ENCODE measurements around the gene ALPL.

- TF ChIP-seq CTCF (optimal IDR thresholded peaks at IDR 0.05 in 1 of 3, IDR thresholded peaks at IDR 0.05 in 1 of 3, conservative IDR thresholded peaks at IDR 0.05 in 1 of 3; ENCODE audit: extremely low read depth in 1 of 3, insufficient read depth in 2 of 3, low read length in 3 of 3) (no peak), EZH2 (IDR thresholded peaks at IDR 0.05; ENCODE audit: low read length) (no peak)
Measured at GRCh38 chr1:21526441-21526840, 17.2 kb downstream of the ALPL start.
